GM19455 (cell line): ENCODE data around the gene SULT6B1.
"Not testable (repeated sequence)": the region's sequence is repeated elsewhere in the genome, so short reads cannot be mapped to it uniquely, and the experiment has no call there.

Experiments
- ATAC-seq: cut with Tn5 transposase; IDR thresholded peaks from one replicate; pipeline ENCODE4 v1.9.1; 2021; ENCODE audit not compliant: unreplicated experiment

The SULT6B1 gene

DNA sequence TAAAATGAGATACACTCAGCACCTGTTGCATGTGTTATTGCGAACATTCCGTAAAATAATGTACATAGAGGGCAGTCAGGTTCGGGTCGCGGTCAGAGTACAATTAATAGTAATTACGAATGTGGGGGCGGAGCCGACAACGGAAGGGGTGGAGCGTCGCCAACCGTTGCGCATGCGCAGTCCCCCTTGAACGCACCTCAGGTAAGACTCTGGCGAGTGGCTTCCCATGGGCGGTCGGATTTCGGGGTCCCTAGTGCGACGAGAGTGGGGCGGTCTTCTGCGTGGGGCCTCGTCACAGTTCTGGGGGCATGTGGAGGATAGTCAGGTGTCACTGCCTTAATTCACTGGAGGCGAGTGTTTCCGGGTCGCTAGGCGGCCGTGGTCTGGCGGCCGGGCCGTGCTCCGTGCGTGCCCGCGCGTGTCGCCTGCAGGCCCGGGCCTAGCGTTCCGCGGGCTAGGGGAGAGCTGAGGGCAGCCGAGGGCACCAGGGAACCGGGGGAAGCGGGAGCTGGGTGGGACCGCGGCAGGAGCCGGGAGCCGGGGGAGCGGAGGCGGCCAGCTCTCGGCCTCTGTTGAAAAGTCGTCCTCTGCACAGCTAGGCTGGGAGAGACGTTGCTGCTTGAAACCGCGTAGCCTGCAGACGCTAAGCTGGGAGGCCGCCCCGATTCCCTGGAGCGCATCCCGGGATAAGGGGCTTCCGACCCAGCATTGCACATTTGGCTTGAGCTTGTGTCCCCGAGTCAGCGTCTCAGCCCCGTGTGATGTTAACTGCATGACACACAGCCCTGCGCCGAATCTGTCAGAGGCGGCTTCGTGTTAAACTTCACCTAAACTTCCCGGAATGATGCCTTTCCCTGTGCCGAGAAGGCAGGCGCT lies 8.1 kb upstream of the SULT6B1 start, which contains the start of gene CEBPZOS:
Gene CEBPZOS, plus strand, starts transcription at position 177 of the 876 bp plus-strand sequence. CDS start 3,209 bp downstream, outside the sequence.
- peak; percentile 68 for ATAC-seq

DNA sequence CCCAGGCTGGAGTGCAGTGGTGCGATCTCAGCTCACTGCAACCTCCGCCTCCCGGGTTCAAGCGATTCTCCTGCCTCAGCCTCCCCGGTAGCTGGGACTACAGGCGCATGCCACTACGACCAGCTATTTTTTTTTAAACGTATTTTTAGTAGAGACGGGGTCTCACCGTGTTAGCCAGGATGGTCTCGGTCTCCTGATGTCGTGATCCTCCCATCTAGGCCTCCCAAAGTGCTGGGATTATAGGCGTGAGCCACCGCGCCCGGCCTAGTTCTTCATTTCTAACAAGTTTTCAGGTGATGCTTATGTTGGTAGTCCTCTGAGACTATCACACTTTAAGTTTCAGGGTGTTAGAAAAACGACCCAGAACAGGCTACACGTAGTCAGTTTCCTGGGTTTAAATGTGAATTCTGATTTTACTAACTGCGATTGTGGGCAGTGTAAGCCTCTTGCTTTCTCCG lies 7.4 kb upstream of the SULT6B1 start:
- not testable (repeated sequence) for ATAC-seq

DNA sequence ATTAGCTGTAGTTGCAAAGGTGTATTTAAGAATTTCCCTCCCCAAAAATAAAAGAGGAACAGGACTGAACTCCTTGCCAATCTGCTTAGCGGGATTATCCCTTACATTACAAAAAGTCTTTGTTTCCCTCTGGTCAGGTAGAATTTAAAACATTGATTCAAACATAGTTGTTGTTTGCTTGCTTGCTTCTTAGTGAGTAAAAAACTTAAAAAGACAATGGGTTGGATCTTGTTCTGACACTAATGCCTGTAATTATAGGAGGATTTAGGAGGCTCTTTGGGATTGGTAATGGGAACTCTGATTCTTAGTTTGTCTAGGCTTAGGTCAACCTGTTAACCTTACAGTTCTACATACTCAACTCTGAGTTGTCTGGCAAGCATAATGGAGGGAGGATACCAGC lies 4.1 kb upstream of the SULT6B1 start:
- ATAC-seq, result no peak

DNA sequence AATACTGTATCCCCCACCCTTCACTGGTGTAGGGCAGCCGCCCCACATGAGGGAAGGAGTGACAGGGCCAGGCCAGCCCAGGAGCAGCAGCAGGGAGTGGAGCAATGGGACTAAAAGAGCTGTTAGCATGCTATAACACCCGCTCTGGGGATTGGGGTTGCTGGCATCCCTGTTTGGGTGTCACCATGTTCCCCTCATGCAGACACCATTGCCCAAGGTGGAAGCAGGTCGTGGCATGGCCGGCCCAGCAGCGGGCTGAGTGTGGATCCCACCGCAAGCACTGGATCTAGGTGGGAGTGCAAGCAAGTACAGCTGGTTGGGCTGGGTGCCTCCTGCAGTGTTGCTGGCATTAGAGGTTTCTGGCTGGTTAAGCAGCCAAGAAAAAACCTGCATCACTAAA lies 3.3 kb upstream of the SULT6B1 start:
- ATAC-seq, result no peak

DNA sequence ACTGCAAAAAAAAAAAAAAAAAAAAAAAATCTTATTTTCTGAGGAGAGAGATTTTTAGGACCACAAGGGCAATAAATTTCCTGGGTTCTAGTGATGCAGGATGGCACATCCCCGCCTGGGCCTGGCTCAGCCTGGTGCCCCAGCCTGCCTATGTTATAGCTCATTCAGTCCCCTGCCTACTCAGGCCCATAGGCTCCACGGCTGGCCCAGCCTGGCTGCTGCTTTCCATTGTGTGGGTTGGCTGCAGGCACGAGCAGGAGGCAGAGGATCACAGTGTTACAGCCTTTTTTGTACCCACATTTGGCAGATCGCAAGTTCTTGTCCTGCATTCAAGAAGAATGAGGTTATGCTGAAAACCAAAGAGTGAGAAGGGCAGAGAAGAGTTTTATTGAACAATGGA lies 2.8 kb upstream of the SULT6B1 start:
- ATAC-seq, result no peak

DNA sequence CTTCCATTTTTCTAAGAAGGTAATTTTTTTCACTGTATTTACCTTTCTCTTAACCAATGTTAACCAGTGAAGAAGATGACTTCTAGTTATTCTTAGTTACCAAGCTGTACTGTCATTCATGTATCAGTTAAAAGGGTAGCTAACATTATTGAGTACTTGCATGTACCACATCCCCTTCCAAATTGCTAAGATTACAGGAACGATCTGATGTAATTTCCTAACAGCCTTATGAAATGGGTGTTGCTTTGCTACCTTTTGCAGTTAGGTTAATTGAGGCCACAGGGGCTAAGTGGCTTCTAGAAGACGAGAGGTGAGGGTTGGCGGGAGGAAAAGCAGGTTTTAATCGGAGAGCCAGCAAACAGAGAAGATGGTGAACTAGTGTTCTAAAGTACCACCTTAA lies 1.8 kb upstream of the SULT6B1 start:
- no peak for ATAC-seq

DNA sequence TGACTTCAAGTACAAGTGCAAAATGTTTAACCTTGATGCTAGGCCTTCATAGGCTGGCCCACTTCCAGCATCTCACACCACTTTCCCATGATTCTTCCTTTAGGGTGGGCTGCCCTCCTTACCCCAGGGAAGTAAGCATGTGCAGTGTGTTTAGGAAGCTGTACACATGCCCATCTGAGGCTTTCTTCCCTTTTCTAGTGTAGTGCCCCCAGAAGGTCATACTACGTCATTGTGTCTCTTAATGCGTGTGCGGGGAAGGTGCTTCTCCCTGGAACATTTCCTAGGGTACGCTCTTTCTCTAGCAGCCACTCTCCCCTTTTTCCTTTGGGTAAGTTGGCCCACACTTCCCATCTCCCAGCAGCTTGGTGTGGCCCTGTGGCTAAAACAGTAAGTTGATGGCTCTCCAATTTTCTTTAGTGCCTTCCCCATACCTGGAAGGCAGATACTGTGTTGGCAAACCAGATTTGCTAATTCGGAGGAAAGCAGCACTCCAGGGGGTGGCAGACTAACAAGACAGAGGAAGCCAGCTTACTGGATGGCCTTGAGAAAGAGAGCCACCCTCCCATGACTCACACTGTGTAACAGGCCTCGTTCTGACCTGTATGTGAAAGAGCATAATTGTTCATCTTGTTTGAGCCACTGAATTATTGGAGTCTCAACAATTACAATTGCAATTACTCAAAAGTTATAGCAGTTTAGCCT lies 1.1 kb upstream of the SULT6B1 start:
- ATAC-seq, result no peak

DNA sequence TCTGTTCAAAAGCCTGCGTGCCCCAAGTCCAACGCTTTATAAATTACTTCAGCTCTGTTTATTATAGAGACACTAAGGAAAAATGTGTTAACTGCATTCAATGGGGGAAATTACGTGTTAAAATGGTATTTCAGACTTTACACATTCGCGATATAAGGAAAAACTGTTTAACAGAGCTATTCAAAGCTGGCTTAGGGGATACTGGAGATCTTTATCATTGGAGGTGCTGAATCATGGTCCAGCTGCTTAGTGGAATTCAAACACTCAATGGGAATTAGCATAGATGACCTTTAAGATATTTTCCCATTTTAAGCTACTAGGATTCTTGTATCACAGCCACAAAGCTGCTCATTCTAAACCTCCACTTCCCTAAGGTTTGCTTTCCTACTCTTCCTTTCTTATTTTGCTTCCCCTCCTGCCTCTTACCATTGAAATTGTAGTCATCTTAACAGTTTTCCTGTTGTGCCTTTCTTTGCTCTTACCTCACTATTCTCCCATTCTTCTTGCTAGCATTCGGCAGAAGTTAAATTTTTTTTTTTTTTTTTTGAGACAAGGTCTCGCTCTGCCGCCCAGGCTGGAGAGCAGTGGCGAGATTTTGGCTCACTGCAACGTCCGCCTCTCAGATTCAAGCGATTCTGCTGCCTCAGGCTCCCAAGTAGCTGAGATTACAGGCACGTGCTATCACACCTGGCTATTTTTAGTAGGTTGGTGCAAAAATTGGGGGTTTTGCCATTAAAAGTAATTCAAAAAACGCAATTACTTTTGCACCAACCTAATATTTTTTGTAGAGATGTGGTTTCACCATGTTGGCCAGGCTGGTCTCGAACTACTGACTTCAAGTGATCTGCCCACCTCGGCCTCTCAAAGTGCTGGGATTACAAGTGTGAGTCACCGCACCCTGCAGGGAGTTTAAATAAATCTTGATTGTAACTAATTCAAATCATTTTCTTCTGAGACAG lies 6.5 kb downstream of the SULT6B1 start:
- no peak for ATAC-seq

DNA sequence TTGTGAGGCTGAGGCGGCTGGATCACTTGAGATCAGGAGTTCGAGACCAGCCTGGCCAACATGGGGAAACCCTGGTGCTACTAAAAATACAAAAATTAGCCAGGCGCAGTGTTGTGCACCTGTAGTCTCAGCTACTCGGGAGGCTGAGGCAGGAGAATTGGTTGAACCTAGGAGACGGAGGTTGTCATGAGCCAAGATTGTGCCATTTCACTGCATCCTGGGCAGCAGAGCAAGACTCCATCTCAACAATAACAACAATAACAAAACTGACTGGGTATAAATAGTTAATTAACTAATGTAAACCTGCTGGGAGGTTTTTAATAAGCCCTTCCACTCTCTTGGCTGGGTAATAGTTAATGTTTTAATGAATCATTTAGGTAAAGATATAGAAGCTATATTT lies 7.8 kb downstream of the SULT6B1 start:
- ATAC-seq, result no peak

DNA sequence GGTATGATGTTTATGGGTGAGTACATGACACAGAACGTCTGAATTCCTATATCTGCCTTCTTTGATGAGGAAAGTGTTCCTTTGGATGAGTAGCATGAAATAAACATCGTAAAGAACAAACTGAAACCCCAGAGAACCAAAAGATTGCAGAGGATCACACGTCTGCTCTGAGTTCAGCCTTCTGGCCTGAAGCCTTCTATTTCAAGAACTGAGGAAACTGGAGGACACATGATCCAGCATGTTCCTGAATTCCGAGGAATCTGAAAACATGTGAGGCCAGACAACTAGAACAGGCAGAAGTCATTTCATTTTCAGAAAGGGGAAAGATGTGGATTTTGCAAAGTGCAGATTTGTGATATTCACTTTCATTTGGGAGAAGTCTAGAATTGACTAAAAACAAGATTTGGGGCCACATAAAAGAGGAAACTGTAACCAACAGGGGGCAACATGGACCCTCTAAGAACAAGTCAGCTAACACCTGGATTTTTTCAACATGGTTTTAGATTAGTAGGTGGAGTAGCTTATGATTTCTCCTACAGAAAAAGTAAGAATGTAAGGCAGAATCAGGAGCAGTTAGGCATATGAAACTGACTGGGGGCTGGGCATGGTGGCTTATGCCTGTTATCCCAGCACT lies 8.3 kb downstream of the SULT6B1 start:
- no peak for ATAC-seq

DNA sequence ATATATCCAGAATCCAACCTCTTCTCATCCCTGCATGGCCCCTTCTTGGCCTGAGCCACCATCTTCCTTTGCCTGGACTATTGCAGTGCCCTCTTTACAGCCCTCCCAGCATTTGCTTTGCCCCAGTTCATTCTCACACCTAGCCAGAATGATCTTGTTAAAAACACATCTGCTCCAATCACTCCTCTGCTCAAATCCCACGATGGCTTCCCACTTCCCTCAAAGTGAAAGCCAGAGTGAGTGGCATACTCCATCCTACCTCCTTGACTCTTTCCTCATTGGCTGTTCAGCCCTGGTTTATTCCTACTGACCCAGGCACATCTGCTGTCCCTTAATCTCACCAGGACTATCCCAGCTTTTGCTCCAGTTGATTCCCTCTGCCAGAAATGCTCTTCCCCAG lies 14.7 kb downstream of the SULT6B1 start:
- ATAC-seq, result no peak

DNA sequence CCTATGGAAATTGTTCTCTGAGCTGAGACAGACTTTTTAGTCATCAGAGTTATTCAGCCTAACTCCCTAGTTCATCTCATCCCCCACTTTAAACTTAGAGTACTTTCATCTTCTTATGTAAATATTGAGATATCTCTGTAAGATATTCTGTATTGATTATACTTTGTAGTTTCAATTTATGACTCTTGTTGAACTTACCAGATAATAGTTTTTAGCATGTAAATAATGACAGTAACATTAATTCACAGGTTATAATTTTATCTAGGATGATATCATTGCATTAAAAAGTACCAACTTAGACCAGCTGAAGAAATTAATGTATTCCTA lies 16.9 kb downstream of the SULT6B1 start:
- no peak for ATAC-seq

DNA sequence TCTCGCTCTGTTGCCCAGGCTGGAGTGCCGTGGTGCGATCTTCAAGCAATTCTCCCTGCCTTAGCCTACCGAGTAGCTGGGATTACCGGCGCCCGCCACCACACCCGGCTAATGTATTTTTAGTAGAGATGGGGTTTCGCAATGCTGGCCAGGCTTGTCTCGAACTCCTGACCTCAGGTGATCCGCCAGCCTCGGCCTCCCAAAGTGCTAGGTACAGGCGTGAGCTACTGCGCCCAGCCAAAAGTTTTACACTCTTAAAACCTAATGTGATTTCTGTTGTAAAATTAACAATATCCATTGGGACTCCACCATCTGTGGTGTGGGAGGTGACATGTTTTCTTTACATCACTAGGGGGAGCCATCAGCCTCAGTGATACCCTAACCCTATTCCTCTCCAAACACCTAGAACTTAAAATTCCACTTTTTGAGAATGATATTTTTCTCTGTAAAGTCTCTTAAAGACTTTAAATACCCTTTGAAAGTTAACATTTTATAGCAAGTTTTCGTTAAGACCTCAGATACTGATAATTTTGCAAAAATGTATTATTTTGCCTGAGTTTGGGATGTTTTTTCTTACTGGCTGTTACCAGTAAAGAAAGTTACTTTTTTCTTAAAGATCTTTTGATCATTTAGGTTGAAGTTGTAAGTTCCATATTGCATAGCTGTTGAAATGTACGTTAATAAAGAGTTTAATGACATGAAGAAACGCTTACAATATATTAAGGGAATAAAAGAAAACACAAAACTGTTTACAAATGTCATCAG lies 20.1 kb downstream of the SULT6B1 start:
- ATAC-seq, result no peak

DNA sequence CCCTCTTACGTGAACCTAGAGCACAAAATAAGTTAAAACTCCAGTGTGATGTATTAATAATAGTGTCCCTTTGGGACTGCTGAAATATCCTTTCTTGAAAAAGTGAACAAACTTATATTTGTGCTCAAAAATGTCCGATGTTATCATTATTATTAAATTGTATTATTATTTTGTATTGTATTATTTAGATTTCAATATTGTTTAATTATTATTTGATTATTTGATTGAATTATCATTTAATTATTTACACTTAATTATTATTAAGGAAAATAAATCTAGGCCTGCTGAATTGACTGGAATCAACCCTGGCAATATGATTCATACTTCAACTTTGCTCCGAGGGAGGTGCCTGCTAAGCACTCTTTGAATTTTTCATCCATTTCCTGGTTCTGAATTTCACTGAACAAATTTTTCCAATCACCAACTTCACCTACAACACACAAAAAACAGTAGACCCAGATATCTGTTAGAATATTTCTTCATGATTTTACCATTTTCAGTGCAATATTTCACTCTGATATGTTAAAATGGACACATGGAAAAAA lies 20.8 kb downstream of the SULT6B1 start:
- no peak for ATAC-seq

DNA sequence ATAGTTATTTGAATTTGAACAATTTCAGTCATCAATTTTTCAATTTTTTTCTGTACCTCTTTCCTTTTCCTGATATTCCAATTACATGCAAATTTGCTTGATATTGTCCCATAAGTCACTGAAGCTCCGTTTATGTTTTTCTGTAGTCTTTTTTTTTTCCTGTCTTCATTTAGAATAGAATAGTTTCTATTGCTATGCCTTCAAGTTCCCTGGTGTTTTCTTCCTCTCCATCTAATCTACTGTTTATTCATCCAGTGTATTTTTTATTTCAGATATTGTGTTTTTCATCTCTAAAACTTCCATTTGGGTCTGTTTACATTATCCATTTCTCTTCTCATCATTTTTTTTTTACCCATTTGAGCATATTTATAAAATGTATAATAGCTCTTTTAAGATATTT lies 23.7 kb downstream of the SULT6B1 start:
- no peak for ATAC-seq

DNA sequence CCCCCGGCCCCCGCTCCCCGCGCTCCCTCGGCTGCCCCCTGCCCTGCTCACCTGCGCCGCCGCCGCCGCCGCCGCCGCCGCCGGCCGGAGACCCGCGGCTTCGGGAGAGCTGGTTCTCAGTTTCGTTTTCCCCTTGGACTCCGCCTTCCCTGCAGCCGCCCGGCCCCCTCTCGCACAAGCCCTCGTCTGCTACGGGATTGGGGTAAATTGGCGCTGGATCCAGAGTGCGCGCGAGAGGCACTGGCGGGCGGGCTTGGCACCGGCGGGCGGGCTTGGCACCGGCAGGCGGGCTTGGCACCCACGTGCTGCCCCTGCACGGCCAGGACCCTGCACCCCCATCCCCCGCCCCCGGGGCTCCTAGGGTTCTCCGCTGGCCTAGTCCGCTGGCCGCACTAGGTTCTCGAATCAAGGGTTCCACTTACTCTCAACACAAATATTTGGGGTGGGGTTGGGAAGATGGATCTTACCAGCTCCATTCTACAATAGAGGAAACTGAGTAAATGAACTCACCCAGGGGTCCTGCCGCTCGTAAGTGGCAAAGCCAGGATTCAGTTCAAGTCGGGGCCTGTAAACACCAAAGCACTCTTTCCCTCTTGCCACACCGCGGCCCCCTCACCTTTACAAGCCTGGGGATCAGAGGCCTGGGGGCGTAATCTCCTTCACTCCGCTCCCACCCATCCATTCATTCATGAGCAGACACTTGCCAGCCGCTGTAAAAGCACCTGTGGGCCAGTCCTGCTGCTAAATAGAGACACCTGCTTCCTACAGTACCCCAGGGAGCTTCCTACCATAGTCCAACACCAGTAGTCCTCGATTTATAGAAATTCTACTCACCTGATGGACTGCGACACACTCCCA lies 31.4 kb downstream of the SULT6B1 start, which contains the start of gene EIF2AK2:
Gene EIF2AK2, minus strand, starts transcription at position 124 of the 858 bp plus-strand sequence. CDS start 9,174 bp downstream, outside the sequence.
- peak; percentile 81 for ATAC-seq

DNA sequence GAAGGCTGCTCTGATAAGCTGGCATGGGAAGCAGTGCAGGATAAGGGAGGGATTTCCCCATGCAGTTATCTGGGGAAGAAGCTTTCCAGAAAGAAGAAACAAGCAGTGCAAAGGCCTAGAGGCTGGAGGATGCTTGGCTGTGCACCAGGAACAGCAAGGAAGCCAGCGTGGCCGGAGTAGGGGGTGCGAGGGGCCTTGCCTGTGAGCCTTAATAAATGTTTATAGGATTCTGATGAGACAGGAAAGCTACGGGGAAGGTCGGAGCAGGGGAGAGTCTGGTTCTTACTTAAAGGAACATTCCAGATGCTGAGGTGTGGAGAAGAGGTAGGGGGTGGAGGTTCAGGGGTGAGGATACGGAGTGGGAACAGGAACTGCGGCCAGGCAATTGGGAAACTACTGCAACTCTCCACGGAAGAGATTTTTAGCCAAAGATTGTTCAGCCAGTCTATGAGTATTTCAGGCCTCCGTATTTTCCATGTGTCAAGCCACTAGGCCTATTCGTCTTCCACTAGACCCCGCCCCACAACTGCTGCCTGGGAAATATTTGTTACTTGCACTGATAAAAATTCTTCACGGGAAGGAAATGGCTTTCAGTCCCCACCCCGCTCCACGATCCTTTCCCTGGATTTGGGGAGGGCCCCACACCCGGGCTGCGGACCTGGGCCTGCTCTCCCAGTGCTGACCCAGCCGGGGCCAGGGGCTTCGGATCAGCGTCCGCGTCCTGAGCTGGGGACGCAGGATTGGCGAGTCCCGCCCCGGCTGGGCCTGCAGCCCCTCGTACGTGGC lies 32.2 kb downstream of the SULT6B1 start:
- ATAC-seq, result peak; percentile 32

DNA sequence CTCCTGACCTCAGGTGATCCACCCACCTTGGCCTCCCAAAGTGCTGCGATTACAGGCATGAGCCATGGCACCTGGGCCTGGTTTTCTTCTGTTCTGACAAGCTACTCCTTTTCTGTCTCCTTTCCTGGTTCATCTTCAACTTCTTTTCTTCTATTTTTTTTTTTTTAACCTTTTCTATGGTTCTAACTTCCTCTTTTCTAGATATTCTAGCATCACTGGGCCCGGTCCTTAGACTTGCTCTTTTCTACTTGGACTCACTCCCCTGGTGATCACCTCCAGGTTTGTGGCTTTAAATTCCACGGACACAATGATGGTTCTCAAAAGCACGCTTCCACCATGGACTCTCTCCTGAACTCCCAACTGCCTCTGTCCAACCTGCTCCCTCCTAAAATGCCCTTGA lies 33.7 kb downstream of the SULT6B1 start:
- ATAC-seq, result no peak
